HUES64 (cell line): Measurements from ENCODE around the gene MAP7.
"Not testable (repeated sequence)": the region's sequence is repeated elsewhere in the genome, so short reads cannot be mapped to it uniquely, and the experiment has no call there.

Experiments used
- H3K27ac ChIP-seq: 2 replicates; pipeline ENCODE4 v1.7.0; 2013; ENCODE audit warnings: low read depth, low read length, inconsistent platforms
- H3K27me3 ChIP-seq: 2 replicates; pipeline ENCODE4 v1.6.1; 2013; ENCODE audit warnings: mild to moderate bottlenecking, low read length; ENCODE audit not compliant: insufficient read depth
- H3K36me3 ChIP-seq: 2 replicates; pipeline ENCODE4 v1.6.1; 2013; ENCODE audit warnings: mild to moderate bottlenecking, low read length; ENCODE audit not compliant: insufficient read depth
- H3K4me1 ChIP-seq: 2 replicates; pipeline ENCODE4 v1.6.1; 2013; ENCODE audit warnings: mild to moderate bottlenecking, low read length, moderate library complexity; ENCODE audit not compliant: insufficient read depth
- H3K4me3 ChIP-seq: 2 replicates; pipeline ENCODE4 v1.5.1; 2013; ENCODE audit warnings: mild to moderate bottlenecking, low read length, moderate library complexity
- H3K9ac ChIP-seq: 2 replicates; pipeline ENCODE4 v1.6.1; 2013; ENCODE audit warnings: mild to moderate bottlenecking, low read depth, low read length
- H3K9me3 ChIP-seq: 2 replicates; pipeline ENCODE4 v1.6.1; 2013; ENCODE audit warnings: low read depth, low read length; ENCODE audit not compliant: insufficient read depth
- WGBS: fragments of 150-250, 120-280 bp; methylation state at CpG from one replicate; pipeline ENCODE4 v1.1.7; 2013; ENCODE audit warnings: missing lambda C conversion rate; 5-methylcytosine and 5-hydroxymethylcytosine counted together

The MAP7 gene

GRCh38 chr6:136487759-136488425 is 62.3 kb downstream of the MAP7 start:
- Histone ChIP-seq H3K9me3 (0 out of 2 replicates have a peak, but pooled peaks cover 2% of the 10 kb centered on the region), H3K27ac (no peak overlapping the region), H3K36me3 (no peaks in the 10 kb centered on the region), H3K4me1 (no peaks in the 10 kb centered on the region; the same call in 1 of the 2 replicates), H3K9ac (no peak overlapping the region), H3K4me3 (no peak overlapping the region), H3K27me3 (no peaks in the 10 kb centered on the region)
- WGBS = 92% methylated on average over 4 of the region's 7 CpGs

DNA sequence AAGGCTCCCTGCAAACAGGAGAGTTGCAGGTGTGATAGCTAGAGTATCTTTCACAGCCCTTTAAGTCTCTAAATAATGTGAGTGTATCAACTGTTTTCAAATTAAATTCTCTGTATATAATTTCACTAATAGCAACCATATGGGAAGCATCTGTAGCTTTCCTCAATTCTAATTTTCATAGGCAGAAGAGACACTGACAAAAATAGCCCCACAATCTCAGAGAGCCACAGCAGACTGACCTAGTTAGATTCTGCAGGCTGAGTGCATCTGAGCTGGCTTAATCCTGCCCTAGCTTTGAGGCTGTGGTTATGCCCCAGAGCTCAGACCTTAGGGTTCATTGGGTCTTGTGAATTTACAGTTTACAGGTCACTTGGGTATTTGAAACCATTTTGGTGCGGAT is 63.9 kb downstream of the MAP7 start:
- Histone ChIP-seq H3K9me3 (0 out of 2 replicates have a peak, but pooled peaks cover 2% of the 10 kb centered on the region), H3K27ac (no peak overlapping the region), H3K27me3 (no peaks in the 10 kb centered on the region), H3K36me3 (no peaks in the 10 kb centered on the region), H3K9ac (no peak overlapping the region), H3K4me1 (no peaks in the 10 kb centered on the region; the same call in 1 of the 2 replicates), H3K4me3 (no peak overlapping the region)
- WGBS = no CpG with 5 or more reads among the region's 1 CpG

DNA sequence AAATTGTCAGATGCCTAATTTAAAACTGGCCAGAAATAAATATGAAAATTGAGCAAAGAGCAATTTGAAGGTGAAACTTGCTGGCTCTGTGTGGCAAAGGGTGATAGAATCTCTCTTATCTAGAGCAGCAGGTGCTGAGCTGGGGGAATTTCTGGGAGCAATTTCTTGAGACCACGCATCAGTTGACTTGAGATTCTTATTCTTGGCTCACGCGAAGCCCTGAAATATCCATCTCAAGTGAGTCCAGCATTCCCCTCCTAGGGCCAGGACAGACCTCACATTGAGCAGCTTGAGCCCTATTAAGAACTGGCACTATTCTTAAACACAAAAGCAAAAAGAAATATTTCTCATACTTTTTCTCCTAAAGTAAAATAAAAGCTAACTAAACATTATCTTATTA is 66.3 kb downstream of the MAP7 start:
- Histone ChIP-seq H3K27ac (no peak overlapping the region), H3K4me1 (no peaks in the 10 kb centered on the region), H3K9me3 (0 out of 2 replicates have a peak, but pooled peaks cover 2% of the 10 kb centered on the region), H3K9ac (no peak overlapping the region), H3K4me3 (no peak overlapping the region), H3K27me3 (no peaks in the 10 kb centered on the region), H3K36me3 (no peaks in the 10 kb centered on the region)
- WGBS = 87% methylated on average over 3 of the region's 3 CpGs

GRCh38 chr6:136483005-136483404 is 67.2 kb downstream of the MAP7 start:
- H3K4me3 ChIP-seq, H3K36me3 ChIP-seq, H3K9ac ChIP-seq, H3K4me1 ChIP-seq, H3K27me3 ChIP-seq, H3K9me3 ChIP-seq, H3K27ac ChIP-seq: not testable (repeated sequence)
- 94% methylated on average over 2 of the region's 2 CpGs for WGBS

DNA sequence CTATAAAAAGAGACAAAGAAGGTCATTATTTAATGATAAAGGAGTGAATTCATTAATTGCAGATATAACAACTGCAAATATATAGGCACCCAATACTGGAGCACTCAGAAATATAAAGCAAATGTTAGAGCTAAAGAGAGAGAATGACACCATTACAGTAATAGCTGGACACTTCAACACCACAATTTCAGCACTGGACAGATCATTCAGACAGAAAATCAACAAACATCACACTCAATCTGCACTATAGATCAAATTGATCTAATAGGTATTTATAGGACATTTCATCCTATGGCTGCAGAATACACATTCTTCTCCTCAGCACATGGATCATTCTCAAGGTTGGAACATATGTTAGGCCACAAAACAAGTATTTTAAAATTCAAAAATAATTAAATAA is 72.7 kb downstream of the MAP7 start:
- no peaks in the 10 kb centered on the region; the same call in 1 of the 2 replicates for H3K4me1 ChIP-seq
- H3K4me3 ChIP-seq = no peak overlapping the region
- no peak overlapping the region for H3K9ac ChIP-seq
- no peaks in the 10 kb centered on the region for H3K27me3 ChIP-seq
- H3K27ac ChIP-seq = no peak overlapping the region
- H3K36me3 ChIP-seq = no peaks in the 10 kb centered on the region
- no peaks in the 10 kb centered on the region for H3K9me3 ChIP-seq

DNA sequence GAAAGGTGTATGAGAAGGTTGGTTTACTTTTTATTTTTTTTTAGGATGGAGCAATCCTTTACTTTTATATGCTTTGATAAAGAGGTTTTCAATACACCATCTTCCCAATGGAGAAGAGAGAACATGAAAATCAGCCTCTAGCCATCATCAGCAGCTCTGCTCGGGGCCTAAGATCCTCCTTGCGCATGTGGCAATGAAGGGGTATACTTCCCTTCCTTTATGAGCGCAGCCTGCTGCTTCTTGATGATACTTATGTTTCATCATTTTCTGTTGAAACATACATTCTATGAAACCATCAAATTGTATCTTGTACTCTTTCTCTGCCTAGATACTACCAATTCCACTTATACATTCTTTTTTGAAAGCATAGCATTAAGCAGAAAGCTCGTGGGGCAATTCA is 74.5 kb downstream of the MAP7 start:
- Histone ChIP-seq H3K27me3 (no peaks in the 10 kb centered on the region), H3K9me3 (no peaks in the 10 kb centered on the region), H3K9ac (no peak overlapping the region), H3K36me3 (no peaks in the 10 kb centered on the region), H3K27ac (no peak overlapping the region), H3K4me3 (no peak overlapping the region), H3K4me1 (peaks cover 12% of the 10 kb centered on the region)
- WGBS = 93% methylated on average over 4 of the region's 4 CpGs

DNA sequence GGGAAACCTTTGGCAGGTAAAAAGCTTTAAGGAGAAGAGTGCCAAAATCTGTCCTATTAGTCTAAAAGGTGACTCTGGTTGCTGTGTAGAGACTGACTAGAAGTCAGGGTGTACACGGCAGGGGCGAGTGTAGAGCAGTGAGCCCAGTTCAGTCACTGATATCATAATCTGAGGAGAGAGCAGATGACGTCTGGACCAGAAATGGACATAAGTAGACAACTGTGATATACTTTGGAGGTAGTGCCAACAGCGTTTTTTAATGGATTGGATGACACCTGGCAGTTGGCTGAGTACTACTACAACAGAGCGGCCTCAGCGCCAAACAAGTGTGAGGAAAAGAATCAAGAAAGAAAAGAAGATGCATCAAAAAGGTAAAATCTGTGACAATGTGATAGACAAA is 76.0 kb downstream of the MAP7 start:
- H3K4me3 ChIP-seq = no peak overlapping the region
- no peaks in the 10 kb centered on the region for H3K36me3 ChIP-seq
- H3K9me3 ChIP-seq = no peaks in the 10 kb centered on the region
- 93% methylated on average over 6 of the region's 6 CpGs for WGBS
- no peak overlapping the region for H3K27ac ChIP-seq
- no peaks in the 10 kb centered on the region for H3K27me3 ChIP-seq
- H3K4me1 ChIP-seq = peaks cover 19% of the 10 kb centered on the region
- no peak overlapping the region for H3K9ac ChIP-seq

- H3K9me3 ChIP-seq = no peaks in the 10 kb centered on the region
- peaks cover 27% of the 10 kb centered on the region for H3K4me1 ChIP-seq
- H3K27me3 ChIP-seq = no peaks in the 10 kb centered on the region
- no peak overlapping the region; the same call in 1 of the 2 replicates for H3K27ac ChIP-seq
- H3K4me3 ChIP-seq = no peak overlapping the region
- H3K9ac ChIP-seq = no peak overlapping the region
- 95% methylated on average over 1 of the region's 1 CpG for WGBS
- H3K36me3 ChIP-seq = no peaks in the 10 kb centered on the region
Observed at GRCh38 chr6:136471922-136472321, 78.3 kb downstream of the MAP7 start.

- Histone ChIP-seq H3K27me3 (no peaks in the 10 kb centered on the region), H3K9ac (no peak overlapping the region), H3K36me3 (no peaks in the 10 kb centered on the region), H3K9me3 (no peaks in the 10 kb centered on the region), H3K4me1 (peaks cover 32% of the 10 kb centered on the region), H3K4me3 (no peak overlapping the region), H3K27ac (no peak overlapping the region)
- 59% methylated on average over 4 of the region's 5 CpGs for WGBS
Observed at GRCh38 chr6:136471372-136471771, 78.8 kb downstream of the MAP7 start.

DNA sequence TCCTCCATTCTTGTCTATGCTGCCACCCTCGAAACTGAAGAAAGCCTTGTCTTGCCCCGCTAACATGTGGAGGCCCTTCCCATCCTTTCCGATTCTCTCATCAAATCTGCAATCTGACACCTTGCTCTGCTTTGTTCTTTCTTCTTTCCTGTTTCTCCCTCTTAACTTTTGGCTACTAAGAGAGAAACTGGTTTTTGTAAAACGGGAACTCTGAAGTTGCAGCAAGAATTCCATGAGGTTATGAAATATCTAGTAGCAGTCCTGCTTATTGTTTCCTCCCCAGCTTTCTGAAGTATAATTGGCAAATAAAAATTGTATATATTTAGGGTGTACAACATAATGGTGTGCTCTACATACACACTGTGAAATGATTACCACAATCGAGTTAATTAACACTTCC is 80.2 kb downstream of the MAP7 start:
- H3K4me1 ChIP-seq = peaks cover 33% of the 10 kb centered on the region
- no peaks in the 10 kb centered on the region for H3K36me3 ChIP-seq
- 91% methylated on average over 4 of the region's 5 CpGs for WGBS
- H3K9ac ChIP-seq = no peak overlapping the region
- no peak overlapping the region for H3K4me3 ChIP-seq
- no peaks in the 10 kb centered on the region for H3K27me3 ChIP-seq
- no peaks in the 10 kb centered on the region for H3K9me3 ChIP-seq
- no peak overlapping the region for H3K27ac ChIP-seq

DNA sequence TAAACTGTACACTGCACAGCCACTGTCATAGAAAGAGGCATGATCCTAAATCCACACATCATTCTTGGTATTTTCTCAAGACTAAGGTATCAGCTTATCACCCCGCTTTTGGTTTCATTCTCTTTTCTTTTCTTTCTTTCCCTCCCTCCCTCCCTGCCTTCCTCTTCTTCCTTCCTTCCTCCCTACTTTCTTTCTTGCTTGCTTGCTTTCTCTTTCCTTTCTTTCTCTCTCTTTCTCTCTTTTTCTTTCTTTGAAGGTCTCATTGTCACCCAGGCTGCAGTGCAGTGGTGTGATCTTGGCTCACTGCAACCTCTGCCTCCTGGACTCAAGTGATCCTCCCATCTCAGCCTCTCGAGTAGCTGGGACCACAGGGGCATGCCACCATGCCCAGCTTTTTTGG is 81.1 kb downstream of the MAP7 start:
- peaks cover 33% of the 10 kb centered on the region for H3K4me1 ChIP-seq
- 86% methylated on average over 2 of the region's 2 CpGs for WGBS
- H3K36me3 ChIP-seq = no peaks in the 10 kb centered on the region
- H3K9ac ChIP-seq = no peak overlapping the region
- H3K27me3 ChIP-seq = no peaks in the 10 kb centered on the region
- no peaks in the 10 kb centered on the region for H3K9me3 ChIP-seq
- no peak overlapping the region for H3K4me3 ChIP-seq
- no peak overlapping the region for H3K27ac ChIP-seq

DNA sequence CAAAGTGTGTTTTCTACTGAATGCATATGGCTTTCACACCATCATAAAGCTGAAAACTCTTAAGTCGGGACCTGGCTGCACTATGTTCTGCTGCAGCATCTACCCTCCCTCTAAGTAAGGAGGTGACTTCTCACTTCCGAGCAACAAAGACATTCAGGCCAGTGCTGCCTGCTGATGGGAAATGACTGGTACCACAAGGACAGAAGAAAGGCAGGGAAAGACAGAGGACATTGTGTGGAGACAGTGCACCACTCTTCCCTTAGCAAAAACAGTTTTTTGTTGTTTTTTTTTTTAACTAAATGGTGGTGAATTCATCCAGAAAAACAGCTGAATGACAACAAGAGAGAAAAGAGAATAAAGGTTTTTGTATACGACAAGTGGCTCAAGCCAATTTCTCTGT is 81.5 kb downstream of the MAP7 start:
- H3K9me3 ChIP-seq = no peaks in the 10 kb centered on the region
- no peaks in the 10 kb centered on the region for H3K36me3 ChIP-seq
- H3K27ac ChIP-seq = no peak overlapping the region
- H3K27me3 ChIP-seq = no peaks in the 10 kb centered on the region
- peaks cover 36% of the 10 kb centered on the region for H3K4me1 ChIP-seq
- 91% methylated on average over 3 of the region's 3 CpGs for WGBS
- no peak overlapping the region for H3K4me3 ChIP-seq
- H3K9ac ChIP-seq = no peak overlapping the region
